WI38 (cell line): Measurements from ENCODE around the gene NIPSNAP2.

Source experiments
- H3K4me3 ChIP-seq: 2 replicates; pipeline ENCODE4 v1.5.1; 2011; ENCODE audit warnings: low read depth, mild to moderate bottlenecking, control low read depth, low read length
- CTCF ChIP-seq: IDR thresholded peaks from 2 replicates; pipeline ENCODE4 v1.5.1; 2012; ENCODE audit warnings: low read depth, mild to moderate bottlenecking, control low read depth, low read length

NIPSNAP2 gene

DNA sequence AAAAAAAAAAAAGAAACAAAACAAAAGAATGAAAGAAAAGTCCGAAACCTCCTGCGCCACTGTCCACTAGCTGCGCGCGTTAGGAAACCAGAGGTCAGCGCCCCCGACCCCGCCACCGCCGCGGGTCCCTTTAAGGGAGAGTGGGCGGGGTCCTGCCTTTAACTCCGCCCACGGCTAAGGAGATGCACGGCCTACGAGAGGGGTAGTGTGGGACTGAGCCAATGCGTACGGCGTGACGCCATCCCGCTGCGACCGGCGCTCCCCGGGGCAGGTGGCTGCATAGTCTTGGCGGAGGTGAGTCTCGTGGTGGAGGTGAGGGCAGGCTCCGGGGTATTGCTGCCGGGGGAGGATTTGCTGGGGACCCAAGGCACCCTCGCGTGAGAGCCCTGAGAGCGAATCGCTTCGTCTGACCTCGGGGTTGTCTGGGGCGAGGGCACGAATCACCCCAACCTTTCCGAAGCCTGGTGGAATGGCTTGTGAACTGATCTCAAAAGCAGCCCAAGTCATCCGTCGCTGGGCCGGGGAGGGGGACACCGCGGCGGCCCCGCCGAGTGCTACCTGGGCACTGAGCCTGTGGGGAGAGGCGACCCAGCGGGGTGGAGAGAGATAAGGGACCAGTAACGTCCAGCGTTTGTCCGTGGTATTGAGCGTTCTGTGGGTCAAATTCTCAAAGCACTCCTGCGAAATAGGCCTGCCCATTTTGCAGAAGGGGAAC is 12.6 kb upstream of the NIPSNAP2 start, which contains the start of gene MRPS17:
TSS of gene MRPS17 (plus strand) at position 241 of the 715 bp plus-strand sequence. CDS start 1,319 bp downstream, outside the sequence.
- no peak for TF ChIP-seq CTCF
- H3K4me3 ChIP-seq: peak within 1 kb of the TSS; percentile 95

GRCh38 chr7:55952352-55952671 is 12.1 kb upstream of the NIPSNAP2 start:
- H3K4me3 ChIP-seq: peak overlapping the region; percentile 95

DNA sequence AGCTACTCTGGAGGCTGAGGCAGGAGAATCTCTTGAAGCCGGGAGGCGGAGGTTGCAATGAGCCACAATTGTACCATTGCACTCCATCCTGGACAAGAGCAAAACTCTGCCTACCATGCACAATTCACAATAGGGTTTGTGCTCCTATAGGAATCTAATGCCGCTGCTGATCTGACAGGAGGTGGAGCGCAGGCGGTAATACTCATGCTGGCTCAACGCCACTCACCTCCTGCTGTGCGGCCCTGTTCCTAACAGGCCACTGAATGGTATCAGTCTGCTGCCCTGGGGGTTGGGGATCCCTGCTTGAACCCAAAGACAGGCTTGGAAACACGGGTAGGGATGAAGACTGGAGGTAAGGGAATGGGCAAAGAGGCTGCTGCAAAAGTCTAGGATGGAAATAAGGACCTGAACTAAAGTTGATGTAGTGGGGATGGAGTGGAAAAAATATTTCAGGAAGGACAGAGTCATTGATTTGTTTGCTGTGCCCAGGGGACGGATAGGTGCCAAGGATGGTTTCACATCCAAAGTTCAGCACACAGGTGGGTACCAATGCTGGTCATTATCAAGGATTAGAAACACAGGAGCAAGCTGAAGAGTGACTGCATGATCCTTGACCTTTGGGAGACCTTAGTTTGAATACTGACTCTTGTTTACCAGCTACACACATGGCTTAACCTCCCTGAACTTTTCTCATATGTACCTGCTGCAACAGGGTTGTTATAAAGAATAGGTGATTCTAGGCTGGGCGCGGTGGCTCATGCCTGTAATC is 10.5 kb upstream of the NIPSNAP2 start:
- no peak overlapping the region for H3K4me3 ChIP-seq
- no peak for TF ChIP-seq CTCF

DNA sequence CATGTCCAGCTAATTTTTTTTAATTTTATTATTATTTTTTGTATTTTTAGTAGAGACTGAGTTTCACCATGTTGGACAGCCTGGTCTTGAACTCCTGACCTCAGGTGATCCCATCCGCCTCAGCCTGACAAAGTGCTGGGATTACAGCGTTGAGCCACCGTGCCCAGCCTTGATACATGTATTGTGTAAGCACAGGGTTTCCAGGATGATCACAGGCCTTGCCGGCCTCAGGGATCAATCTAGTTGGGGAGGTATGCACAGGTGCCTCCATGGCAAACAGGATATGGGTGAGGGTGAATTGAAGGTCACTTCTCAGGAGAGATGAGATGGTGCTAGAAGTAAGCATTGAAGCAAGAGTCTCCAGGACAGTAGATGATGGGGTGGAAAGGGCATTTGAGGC is 7.2 kb upstream of the NIPSNAP2 start:
- no peak for TF ChIP-seq CTCF

DNA sequence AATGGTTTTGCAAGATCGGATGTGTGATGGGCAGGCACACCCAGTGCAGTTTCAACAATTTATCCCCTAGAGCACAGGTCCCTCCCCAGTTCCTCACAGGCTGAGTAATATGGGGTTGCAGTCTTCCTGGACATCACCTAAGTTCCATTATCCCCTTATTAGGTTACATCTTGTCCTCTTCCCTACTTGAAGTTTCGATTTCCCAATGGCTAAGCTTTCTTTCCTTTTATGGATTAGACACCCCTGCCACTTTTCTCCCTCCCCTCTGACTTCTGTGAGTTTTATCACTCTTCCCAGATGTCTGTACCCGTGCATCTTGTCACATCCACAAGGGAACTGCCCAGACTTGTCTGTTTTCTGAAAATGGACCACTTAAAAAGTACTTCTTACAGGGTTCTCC is 2.4 kb upstream of the NIPSNAP2 start:
- TF ChIP-seq CTCF: no peak
- no peak overlapping the region for H3K4me3 ChIP-seq

More for the DNA sequence above, 7.2 kb upstream of the NIPSNAP2 start:
- H3K4me3 ChIP-seq: no peak overlapping the region

DNA sequence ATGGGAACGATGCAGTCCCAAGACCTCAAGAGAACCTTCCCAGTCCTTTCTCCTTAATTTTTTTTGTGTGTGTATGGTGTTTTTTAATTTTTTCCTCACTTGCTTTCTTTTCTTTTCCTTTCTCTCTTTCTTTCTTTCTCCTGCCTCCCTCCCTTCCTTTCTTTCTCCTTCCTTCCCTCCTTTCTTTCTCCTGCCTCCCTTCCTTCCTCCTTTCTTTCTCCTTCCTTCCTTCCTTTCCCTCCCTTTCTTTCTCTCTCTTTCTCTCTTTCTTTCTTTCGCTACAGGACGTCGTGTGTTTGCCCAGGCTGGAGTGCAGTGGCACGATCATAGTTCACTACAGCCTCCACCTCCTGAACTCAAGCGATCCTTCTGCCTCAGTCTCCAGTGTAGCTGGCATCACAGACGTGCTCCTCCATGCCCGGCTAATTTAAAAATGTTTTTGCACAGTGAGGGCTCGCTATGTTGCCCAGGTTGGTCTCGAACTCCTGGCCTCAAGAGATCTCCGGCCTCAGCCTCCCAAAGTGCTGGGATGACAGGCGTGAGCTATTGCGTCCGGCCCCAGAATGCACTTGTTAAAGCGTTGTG is 709 bp upstream of the NIPSNAP2 start:
- peak overlapping the region; percentile 47 for H3K4me3 ChIP-seq
- TF ChIP-seq CTCF: no peak

DNA sequence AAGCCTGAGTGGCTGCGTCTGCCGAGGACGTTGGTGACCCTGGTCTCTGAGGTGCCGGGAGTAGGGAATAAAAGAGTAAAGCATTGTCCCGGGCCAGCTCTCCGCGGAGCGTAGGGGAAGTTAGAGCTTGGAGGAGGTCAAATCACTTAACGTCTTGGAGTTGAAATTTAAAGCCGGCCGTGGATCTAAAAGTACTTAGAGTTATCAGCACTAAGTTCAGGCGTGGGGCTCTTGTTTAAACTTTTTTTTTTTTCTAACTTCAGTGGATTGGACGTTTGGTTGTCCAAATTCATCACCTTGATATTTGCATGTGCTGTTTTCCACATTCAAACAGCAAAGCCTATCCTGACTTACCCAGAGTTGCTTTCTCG is 700 bp downstream of the NIPSNAP2 start:
- peak overlapping the region; percentile 74 for H3K4me3 ChIP-seq
- no peak for TF ChIP-seq CTCF
